NCI-H1694 treated with DMSO at 0.1 percent for 48 hours (cell line): ENCODE results near the gene EEF1A2.

Source experiments
- DNase-seq: peaks from one replicate; lab custom pipeline; 2025; lab: John Stamatoyannopoulos, UW

Gene EEF1A2

DNA sequence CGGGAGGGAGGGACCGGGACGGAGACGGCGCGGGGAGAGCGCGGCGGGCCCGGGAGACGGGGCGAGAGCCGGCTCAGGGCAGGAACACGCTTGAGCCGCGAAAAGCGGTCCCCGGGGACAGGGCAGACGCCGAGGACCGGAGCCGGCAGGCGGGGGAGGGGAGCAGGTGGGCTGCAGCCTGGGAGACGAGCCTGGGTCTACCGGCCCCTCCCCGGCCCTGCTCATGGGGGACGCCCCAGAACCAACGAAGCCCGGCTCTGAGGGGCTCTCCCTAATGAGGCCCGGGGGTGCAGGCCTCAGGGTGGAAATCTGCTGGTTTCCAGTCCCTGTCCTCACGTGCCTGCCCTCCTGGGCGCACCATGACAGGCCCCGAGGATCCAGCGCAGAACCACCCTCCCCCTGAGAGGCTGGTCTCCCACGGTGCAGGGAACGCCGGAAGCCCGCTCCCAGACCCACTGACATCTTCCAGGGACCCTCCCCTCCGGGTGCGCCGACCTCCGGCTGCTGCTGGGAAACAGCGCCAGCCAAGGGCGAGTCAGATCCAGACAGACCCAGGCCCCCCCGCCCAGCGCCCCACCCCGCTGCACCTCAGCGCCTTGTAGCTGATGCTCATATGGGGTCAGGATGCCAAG, 571 bp upstream of the EEF1A2 start:
- DNase-seq, result no peak

DNA sequence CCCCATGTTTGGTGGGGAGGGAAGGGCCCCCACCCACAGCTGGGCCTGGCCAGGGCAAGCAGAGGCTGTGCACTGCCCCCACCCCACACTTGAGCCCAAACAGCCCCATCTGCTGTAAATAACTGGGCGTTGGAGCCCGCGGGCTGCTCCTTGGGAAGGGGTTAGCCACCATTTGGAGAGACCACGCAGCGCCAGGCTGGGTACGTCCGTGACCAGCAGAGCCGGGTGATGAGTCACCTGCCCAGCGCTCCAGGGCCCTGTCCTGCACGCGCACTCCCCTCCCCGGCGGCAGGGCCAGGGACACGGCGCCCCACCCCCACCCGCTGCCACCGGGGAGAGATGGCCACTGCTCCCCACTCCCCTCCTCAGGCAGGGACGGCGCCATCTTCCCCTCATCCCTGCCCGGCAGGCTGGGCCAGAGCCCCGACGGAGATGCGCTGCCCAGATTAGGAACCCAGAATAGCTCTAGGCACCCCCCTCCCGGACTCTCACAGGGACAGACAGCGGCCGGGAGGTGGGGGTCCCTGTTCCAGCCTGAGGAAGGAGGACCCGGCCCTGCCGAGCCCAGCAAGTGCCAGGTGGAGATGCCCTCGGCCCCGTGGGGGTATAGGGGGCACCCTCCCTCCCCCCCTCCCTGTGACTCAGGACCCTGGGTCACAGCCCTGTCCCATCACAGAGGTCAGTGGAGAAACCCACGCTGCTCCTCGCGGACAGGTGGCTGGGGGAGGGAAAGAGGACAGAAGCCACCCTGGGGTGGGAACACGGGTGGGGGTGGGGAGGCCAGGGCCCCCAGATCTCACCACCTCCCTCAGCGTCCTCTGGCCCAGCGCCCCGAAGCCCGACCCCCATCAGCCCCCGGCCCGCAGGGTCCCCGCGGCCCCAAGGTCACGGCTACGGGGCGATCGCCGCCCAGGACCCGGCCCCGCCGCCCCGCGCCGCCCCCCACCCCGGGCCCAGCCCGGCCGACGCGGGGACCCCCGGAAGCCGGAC, 642 bp downstream of the EEF1A2 start:
- no peak for DNase-seq

- no peak for DNase-seq
Measured at GRCh38 chr20:63497138-63497945, 1.5 kb downstream of the EEF1A2 start.

GRCh38 chr20:63496596-63497120, 2.2 kb downstream of the EEF1A2 start:
- DNase-seq, result no peak

GRCh38 chr20:63495741-63496595, 2.9 kb downstream of the EEF1A2 start:
- DNase-seq, result peak; percentile 18

GRCh38 chr20:63495167-63495720, 3.6 kb downstream of the EEF1A2 start:
- no peak for DNase-seq

DNA sequence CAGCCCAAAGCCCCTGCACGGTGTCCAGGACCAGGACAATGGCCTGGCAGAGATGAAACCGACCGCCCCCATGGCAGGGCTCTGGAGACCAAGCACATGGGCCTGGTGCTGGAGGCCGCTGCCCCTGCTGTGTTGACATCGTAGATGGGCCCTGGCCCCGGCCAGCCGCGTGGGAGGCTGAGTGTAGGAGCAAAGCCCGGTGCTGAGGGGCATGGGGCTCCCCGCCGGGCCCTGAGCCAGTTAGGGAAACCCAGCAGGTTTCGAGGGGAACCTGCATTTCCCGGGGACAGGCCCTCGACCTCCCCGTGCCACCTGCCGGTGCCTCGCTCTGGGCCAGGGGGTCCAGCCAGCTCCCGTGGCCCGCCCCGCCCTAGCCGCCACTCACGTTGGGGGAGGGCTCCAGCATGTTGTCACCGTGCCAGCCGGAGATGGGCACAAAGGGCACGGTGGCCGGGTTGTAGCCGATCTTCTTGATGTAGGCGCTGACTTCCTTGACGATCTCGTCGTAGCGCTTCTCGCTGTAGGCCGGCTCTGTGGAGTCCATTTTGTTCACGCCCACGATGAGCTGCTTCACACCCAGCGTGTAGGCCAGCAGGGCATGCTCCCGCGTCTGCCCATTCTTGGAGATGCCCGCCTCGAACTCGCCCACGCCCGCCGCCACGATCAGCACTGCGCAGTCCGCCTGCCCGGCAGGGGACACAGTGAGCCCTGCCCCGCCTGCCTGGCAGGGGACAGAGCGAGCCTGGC, 4.3 kb downstream of the EEF1A2 start:
- no peak for DNase-seq

GRCh38 chr20:63494084-63494419, 4.8 kb downstream of the EEF1A2 start:
- no peak for DNase-seq

DNA sequence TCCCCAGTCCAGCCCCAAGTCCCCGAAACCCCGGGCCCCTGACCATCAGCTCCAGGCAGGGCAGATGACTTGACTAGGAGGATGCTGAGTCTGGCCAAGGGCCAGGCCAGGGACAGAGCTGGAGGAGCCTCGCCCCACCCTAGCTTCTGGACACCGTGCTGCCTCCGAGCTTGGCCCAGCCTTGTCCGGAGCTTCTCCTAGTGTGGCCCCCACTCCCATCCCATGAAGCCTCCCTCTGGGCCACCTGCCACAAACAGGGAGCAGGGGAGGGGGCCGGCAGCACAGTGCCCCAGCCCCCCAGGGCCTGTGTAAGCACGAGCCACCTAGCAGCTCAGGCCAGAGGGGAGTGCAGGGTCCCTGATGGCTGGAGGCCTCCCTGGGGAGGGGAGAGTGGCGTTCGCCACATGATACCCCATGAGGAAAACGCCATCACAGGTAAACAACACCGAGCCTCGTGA, 5.3 kb downstream of the EEF1A2 start:
- DNase-seq, result no peak

- no peak for DNase-seq
Measured at GRCh38 chr20:63492982-63493381, 5.9 kb downstream of the EEF1A2 start.

DNA sequence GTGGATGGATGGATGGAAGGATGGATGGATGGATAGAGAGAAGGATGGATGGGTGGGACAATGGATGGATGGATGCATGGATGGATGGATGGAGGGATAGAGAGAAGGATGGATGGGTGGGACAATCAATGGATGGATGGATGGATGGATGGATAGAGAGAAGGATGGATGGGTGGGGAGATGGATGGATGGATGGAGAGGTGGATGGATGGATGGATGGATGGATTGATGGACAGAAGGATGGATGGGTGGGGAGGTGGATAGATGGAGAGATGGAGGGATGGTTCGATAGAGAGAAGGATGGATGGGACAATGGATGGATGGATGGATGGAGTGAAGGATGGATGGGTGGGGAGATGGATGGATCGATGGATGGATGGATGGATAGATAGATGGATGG, 6.4 kb downstream of the EEF1A2 start:
- DNase-seq, result no peak

DNA sequence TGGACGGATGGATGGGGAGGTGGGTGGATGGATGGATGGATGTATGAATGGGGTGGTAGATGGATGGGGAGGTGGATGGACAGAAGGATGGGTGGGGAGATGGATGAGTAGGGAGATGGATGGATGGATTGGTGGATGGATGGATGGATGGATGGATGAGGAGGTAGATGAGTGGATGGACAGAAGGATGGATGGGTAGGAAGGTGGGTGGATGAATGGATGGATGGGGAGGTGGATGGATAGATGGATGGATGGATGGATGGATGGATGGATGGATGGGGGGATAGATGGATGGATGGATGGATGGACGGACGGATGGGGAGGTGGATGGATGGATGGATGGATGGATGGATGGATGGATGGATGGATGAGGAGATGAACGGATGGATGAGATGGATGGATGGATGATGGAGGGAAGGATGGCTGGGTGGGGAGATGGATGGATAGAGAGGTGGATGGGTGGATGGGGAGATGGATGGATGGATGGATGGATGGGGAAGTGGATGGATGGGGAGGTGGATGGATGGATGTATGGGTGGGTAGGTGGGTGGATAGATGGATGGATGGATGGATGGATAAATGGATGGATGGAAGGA, 7.2 kb downstream of the EEF1A2 start:
- no peak for DNase-seq

- no peak for DNase-seq
Measured at GRCh38 chr20:63491078-63491477, 7.8 kb downstream of the EEF1A2 start.

DNA sequence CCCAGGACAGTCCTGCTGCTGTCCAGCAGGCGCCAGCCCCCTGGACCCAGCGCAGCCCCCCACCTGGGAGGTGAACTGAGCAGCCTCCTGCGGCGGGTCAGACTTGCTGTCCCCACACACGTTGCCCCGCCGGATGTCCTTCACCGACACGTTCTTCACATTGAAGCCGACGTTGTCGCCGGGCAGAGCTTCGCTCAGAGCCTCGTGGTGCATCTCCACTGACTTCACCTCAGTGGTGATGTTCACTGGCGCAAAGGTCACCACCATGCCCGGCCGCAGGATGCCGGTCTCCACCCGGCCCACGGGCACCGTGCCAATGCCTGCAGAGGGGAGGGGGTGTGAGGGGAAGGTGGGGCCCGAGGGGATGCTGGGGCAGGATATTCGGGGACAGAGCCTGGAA, 8.5 kb downstream of the EEF1A2 start:
- DNase-seq, result no peak

- no peak for DNase-seq
Measured at GRCh38 chr20:63488315-63489251, 10.3 kb downstream of the EEF1A2 start.

- DNase-seq, result no peak
Measured at GRCh38 chr20:63487781-63488241, 11.1 kb downstream of the EEF1A2 start.

DNA sequence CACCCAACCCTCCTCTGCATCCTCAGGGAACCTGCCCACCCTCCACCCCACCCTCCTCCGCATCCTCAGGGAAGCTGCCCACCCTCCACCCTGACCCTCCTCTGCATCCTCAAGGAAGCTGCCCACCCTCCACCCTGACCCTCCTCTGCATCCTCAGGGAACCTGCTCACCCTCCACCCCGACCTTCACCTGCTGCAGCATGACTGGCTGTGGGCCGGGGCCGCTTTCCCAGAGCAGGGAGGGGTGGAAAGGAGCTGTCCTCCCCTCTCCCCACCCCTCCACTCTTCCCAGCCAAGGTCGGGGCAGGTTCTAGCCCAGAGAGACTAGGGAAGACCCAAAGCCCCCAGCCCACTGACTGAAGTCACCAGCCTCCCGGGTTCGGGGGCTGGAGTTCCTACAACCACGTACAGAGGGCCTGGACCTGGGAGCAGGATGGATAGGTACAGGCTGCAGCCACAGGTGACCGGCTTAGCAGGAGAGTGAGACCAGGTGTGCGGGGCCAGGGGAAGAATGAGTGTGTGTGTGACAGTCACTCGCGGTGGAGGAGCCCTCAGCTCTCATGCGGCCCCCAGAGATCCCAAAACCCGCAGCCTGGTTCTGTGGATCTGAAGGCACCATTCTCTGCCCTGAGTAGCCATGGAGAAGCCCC, 11.6 kb downstream of the EEF1A2 start:
- no peak for DNase-seq

DNA sequence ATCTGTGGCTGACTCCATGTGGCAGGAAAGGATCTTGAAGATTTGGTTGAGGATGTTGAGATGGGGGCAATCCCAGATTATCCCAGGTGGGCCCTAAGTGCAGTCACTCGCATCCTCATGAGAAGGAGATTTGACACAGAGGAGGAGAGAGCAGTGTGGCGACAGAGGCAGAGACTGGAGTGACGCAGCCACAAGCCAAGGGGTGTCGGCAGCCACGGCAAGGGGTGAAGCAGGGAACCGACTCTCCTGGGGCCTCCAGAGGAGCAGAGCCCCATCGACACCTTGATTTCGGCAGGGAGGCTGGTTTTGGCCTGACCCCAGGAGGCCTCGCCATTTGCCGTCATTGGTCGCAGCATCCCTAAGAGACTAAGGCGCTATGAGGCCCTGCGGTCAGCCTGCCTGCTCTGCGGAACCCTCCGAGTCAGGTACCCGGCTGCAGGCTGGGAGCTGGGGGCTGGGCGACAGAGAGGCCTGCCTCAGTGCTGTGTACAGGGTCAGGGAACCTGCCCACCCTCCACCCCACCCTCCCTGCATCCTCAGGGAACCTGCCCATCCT, 12.5 kb downstream of the EEF1A2 start:
- no peak for DNase-seq
